Pulmonary artery endothelial cell (primary cell): ENCODE results near the gene CCDC194. TPM values are rescaled to one million over a fixed set of nuclear protein-coding genes. Genes with fewer than 3 reads are reported as not detected.
A peak's percentile ranks its signal among the peaks of the same experiment; 100 is the strongest.
"Not testable (repeated sequence)": the region's sequence is repeated elsewhere in the genome, so short reads cannot be mapped to it uniquely, and the experiment has no call there.

Experiments used
- DNase-seq: peaks from one replicate; pipeline ENCODE4 v3.0.0-alpha.2; 2011; ENCODE audit warnings: low read depth, low spot score
- total RNA-seq: library from RNA; depleted of rRNA; stranded (reverse); fragments of >200 nt; gene quantifications from 2 replicates; pipeline ENCODE4 v1.2.3, GENCODE V29; 2014

Gene CCDC194
- total RNA-seq, 1 donor from 2014 or later = 0.13 TPM

DNA sequence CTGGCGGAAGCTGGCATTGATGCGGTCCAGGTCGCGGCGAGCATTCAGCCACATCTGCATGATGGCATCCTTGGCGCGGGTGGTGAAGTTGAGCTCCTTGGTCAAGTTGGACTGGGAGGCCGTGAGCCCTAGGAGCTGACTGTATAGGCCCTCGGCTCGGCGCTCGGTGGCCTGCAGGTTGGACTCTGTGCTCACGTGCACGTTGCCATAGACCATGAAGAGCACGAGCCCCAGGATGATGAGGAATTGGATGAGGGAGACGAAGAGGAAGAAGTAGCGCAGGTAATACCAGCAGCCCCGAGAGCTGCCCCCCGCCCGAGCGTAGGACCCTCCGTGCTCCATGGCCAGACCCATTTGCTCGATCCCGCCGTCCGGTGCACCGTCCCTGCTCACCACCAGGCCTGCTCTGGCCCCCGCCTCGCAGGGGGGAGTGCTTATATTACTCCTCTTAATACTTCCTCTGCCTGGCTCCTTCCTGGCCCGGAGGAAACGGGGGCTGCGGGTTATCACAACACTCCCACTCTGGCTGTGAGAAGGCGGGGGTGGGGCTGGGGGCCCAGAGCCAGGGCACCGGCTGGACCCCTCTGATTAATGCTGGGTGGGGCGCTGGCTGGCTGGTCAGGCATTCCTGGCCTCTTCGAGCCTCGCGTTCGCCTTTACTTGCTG is 16.9 kb downstream of the CCDC194 start, which contains the start of gene PLVAP:
PLVAP (minus strand) TSS at position 408 of the 666 bp plus-strand sequence; CDS start at position 354, 54 bp downstream.
- no peak for DNase-seq

DNA sequence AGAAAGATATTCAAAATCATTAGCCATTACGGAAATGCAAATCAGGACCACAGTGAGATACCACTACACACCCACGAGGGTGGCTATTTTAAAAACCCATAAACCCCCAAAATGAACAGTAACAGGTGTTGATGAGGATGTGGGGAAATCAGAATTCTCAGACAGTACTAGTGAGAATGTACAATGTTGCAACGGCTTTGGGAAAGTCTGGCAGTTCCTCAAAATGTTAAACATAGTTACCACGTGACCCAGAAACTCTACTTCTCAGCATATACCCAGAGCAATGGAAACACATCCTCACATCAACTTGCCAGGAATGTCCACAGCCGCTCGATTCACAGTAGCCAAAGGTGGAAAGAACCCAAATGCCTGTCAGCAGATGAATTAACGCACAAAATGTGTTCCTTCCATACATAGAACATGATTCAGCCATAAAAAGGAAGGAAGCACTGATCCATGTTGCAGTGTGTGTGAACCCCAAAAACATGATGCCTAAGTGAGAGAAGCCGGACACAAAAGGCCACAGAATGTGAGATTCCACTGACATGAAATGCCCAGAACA is 23.9 kb downstream of the CCDC194 start:
- no peak for DNase-seq

DNA sequence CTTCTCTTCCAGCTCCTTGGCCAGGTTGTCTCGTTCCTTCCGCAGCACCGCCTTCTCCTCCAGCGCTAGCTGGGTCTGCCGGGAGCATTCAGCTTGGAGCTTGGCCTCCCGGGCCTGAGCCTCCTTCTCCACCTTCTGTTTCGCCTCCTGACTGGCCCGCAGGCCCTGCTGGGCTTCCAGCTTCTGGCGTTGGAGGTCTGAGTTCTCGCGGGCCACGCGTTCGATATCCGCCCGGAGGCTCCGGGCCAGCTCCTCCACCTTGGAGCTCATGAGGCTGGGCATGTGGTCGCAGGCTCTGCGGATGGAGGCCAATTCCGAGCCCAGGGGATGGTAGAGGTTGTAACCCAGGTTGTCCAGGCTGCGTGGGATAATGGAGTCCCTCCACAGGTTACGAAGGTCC is 28.6 kb downstream of the CCDC194 start:
- no peak for DNase-seq

DNA sequence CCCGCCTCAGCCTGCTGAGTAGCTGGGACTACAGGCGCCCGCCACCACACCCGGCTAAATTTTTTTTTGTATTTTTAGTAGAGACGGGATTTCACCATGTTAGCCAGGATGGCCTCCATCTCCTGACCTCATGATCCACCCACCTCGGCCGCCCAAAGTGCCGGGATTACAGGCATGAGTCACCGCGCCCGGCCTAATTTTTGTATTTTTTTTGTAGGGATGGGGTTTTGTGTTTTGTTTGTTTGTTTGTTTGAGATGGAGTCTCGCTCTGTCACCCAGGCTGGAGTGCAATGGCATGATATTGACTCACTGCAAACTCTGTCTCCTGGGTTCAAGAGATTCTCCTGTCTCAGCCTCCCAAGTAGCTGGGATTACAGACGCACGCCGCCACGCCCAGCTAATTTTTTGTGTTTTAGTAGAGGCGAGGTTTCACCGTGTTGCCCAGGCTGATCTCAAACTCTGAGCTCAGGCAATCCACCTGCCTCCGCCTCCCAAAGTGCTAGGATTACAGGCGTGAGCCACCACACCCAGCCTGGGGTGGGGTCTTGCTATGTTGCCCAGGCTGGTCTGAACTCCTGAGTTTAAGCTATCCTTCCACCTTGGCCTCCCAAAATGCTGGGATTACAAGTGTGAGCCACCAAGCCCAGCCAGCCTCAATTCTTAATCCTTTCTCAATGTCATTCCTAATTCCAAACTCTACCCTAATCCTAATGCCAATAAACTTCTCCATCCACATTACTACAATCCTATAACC is 30.0 kb downstream of the CCDC194 start:
- not testable (repeated sequence) for DNase-seq

DNA sequence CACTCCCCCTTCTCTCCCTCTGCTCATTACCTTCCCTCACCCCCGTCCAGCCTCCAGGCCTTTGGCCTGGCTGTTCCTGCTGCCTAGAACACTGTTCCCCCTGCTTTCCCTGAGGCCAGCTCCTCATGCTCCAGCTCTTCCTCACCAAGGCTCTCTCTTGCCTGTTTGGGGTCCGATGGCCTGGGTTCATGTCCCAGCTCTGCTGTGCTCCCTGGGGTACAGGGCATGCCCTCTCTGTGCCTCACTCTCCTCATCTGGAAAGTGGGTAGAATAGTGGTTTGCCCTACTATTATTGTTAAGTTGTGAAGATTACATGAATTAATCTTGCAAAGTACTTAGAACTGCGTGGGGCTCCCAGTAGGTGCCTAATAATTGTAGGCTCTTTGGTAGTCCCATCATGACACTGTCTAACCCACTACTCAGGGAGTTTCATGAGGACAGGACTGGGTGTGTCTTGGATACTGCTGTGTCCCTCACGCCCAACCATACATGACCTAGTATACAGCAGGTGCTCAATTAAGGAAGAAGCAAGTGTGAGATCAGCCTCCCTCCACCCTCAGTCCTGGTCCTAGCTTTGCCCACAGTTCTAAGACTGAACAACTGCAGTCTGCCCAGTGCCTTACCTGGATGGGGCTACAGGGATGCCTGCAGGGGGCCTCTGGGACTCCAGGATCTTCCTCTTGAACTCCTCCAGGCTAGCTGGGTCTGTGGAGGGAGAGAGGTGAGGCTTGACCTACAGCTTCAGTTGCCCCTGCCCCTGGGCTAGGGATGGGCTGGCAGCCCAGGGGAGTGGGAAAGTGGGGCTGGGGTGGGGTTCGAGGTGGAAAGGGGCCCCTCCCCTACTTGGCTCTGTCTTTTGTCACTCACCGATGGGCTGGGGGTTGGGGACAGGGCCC is 33.8 kb downstream of the CCDC194 start:
- DNase-seq = no peak

DNA sequence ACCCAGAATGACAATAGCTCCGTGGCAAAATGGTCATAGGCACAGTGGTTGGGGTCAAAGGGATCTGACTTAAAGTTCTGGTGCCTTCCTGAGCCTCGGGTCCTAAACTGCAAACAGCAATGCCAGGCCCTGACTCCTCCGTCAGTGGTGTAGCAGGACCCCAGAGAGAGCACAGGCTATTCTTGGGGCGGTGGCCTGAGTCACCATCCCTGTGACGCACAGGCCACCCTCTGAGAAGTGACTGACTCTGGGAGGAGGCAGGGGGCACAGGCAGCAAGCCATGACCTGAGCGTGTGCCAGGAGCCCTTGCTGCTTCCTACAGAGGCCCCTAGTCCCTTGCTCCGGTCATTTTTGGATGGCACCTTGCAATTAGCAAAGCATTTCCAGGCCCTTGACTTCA is 35.6 kb downstream of the CCDC194 start:
- no peak for DNase-seq

DNA sequence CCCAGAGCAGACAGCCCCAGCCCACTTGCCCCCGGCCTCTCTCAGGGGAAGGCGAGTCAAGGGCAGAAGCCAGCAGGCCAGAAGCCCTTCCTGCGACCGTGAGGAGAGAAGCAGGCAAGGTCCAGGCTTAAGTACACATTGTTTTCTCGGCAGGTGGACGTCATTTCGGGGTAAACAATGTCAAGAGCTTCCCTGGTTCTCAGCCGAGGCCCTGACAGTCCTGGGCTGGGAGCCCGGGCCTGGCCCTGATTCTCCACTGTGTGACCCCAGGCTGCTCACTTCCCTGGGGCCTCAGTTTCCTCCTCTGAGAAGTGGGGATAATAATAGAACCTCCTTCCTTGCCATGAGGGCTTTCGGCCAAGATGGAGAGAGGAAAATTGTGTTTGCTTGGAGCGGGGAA is 36.3 kb downstream of the CCDC194 start:
- DNase-seq = no peak

DNA sequence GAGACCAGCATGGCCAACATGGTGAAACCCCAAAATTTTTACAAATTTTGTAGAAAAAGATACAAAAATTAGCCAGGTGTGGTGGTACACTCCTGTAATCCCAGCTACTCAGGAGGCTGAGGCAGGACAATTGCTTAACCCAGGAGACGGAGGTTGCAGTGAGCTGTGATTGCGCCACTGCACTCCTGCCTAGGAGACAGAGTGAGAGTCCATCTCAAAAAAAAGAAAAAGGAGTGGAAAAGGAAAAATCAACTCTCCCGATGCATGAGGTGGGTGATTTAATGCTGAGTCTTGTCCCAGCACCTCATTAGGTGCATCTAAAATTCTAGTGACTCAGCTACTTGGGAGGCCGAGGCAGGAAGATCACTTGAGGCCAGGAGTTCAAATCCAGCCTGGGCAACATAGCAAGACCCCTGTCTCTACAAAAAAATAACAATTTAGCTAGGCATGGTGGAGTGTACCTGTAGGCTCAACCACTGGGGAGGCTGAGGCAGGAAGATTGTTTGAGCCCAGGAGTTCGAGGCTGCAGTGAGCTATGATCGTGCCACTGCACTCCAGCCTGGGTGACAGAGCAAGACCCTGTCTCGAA is 36.8 kb downstream of the CCDC194 start:
- no peak for DNase-seq

DNA sequence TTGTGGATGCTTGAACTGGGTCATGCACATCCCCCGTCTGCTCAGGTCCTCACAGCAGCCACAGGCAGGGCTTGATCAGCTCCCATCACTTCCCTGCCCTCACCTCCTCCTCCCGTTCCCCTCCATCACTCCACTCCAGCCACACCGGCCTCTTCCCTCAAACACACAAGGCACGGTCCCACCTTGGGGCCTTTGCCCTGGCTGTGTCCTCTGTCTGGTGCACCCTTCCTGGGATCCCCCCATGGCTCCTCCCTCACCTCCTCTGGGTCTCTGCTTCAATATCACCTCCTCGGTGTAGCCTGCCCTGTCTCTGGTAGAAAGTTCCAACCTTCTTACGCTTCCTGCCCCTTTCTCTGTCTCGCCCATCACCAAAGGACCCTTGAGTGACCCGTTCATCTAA is 40.6 kb downstream of the CCDC194 start:
- no peak for DNase-seq

DNA sequence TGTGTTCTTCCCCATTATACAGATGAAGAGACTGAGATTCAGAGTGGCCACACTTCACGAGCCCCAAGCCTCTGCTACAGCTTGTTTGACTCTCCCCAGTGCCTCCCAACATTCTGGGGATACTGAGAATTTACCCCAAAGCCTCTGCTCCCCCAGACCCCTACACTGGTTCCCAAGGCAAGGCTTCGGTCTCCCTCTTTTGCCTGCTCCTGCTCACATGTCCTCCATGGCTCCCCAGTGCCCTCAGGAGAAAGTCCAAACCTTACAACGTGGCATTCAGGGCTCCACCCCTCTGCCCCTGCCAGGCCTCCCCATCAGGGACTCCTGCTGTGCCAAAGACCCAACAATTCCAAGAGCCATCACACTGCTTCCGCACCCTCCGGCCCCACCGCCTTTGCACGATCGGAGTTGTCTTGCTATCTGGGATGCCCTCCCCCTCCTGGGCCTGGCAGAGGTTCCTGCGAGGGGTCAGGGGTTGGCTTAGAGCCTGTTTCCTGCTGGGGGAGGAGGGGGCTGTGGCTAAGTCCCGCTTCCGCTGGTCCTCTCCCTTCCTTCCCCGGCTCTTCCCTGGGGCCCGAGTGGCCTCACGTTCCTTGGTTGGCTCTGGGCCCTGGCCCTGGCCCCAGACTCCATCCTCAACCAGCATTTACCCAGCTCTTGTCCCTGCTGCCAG is 41.3 kb downstream of the CCDC194 start:
- no peak for DNase-seq

DNA sequence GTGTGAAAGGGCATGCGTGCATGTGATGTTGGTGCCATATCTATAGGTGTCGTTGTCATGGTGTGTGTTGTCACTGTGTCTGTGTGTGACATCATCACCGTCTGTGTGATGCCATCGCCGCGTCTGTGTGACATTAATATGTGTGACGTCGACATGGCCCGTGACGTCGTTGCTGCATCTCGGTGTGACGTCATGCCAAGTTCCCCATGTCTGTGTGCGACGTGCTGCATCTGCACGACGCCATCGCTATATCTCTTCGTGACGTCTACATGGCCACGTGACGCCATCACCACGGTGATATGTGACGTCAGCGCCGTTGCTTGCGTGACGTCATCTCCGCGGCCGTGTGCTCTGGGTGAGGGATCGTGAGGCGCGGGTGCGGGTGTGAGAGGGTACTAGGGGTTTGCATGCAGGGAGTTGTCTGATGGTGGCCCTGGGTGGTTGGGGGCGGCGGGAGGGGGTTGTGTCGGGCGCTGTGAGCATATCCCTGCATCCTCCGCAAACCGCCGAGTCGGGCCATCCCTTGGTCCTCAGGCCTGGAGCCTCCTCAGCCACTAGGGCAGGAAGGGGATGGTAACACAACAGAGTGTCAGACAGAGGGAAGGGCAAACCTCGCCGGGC is 42.1 kb downstream of the CCDC194 start:
- no peak for DNase-seq

DNA sequence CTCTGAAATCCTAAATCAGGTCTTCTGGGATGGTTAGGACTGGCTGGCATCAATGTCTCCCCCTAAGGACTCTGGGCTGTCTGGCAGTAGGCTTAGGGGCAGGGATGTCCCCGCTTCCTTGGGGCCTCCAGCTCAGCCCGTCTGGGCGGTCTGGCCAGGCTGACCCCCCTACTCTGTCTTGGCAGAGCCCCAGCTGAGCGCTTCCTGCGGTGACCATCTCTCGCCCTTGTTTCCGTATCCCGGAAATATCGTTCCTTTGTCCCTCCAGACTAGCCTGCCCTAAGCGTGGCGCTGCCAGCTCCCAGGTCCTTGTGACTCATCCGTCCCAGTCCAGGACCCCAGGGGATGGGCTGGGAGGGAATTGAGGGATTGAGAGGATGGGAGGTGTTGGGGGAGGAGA is 45.3 kb downstream of the CCDC194 start:
- DNase-seq = peak; percentile 78

DNA sequence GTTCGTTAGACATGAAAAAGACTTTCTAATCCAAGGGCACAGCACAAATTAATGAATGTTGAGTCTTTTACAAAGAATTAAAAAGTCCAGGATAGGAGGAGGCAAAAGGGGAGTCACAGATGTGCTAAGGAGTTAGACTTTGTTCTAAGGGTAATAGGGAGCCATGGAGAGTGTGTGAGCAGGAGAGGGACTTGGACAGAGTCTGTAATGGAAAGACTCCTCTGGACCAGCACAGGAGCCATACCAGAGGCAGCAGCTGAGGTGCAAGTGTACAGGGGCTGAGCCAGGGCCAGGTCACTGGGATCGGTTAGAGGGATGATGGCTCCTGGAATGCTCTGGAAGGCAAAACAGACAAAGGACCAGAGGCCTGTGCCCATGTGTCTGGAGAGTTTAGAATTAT is 46.1 kb downstream of the CCDC194 start:
- DNase-seq = no peak

DNA sequence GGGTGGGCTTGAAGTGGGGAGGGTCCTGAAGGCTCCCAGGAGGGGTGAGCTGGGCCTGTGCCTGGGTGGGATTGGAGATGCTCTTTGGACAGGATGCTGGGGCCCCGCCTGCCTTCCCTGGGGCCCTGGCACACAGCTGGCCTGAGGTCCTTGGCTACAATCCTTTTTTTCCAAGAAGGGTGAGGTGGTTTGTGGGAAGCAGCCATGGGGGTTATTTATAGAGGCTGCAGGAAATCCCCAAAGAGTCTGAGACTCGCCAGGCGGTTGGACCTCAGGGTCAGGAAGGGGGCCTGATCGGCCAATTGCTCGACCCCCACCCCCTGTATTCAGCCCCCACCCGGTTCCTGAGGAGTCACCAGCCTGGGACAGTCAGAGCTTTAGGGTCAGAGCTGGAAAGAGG is 46.6 kb downstream of the CCDC194 start:
- DNase-seq = no peak

DNA sequence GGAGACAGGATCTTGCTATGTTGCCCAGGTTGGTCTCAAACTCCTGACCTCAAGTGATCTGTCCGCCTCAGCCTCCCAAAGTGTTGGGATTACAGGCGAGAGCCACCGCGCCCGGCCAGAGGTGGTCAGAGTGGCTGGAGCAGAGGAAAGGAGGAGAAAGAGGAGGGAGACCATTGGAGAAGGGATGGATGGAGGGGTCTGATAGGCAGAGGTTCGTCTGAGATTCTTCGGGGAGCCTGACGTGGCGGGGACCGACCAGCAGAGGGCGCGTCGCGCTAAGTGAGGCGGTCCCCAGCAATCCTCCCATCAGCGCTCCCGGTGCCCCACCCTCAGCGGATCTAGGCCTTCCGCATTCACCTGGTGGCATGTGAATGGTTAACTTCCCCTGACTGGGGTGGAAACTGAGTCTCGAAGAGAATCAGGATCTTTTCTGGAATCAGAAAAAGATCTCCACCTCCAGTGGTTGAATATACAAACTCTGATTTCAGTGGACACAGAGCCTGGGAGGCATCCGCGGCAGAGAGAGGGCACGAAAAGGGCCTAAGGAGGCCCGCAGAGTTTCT is 47.8 kb downstream of the CCDC194 start:
- no peak for DNase-seq

DNA sequence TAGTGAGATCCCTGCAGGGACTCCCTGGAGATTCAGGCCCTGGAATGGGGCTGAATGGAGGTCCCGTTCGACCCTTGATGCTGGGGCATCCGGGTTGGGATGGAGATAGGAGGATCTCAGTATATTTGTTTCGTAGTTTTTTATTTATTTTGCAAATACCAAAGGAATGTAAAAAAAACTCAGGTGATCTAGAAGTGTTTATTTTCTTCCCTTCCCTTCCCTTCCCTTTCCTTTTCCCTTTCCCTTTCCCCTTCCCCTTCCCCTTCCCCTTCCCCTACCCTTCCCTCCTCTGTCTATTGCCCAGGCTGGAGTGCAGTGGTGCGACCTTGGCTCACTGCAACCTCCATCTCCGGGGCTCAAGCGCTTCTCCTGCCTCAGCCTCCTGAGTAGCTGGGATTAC is 52.2 kb downstream of the CCDC194 start:
- no peak for DNase-seq

DNA sequence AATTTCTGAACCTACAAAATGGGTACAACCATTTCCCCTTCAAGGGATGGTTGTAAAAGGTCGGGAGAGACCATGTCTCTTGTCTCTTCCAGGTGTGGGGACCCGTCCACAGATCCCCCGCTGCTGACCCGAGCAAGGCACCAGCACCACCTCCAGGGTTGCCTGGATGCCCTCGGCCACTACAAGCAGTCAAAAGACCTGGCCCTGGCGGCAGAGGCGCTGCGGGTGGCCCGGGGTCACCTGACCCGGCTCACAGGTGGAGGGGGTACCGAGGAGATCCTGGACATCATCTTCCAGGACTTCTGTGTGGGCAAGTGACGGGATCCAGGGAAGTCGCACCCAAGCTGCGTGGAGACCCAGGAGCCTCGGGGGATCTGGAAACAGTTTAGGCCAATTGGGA is 52.6 kb downstream of the CCDC194 start:
- DNase-seq = no peak

DNA sequence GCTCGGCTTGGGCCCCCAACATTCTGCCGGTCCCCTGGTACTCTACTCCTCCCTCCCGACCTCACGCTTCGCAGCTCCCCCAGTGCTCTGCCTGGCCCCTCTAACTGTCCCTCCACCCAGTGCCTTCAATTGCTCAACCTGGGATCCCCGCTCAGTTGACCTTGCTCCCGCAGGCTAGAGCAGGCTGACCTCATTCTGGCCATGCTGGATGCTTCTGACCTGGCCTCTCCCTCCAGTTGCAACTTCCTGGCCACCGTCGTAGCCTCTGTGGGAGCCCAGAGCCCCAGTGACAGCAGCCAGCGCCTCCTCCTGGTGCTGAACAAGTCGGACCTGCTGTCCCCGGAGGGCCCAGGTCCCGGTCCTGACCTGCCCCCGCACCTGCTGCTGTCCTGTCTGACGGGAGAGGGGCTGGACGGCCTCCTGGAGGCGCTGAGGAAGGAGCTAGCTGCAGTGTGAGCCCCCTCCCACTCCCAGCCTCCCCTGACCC is 53.1 kb downstream of the CCDC194 start:
- no peak for DNase-seq
